Loucy (cell line): ENCODE measurements around the gene RUVBL1.

Experiments used
- CTCF ChIP-seq: fragments of 200-600 bp; sonication (generic); conservative IDR thresholded peaks from 2 replicates; pipeline ENCODE4 v1.5.1; 2014; ENCODE audit warnings: mild to moderate bottlenecking, antibody characterized with exemption, low read length
- EZH2phosphoT487 ChIP-seq: fragments of 200-600 bp; IDR thresholded peaks from 2 replicates; pipeline ENCODE4 v1.6.1; 2018; ENCODE audit warnings: antibody characterized with exemption, mild to moderate bottlenecking, moderate library complexity, borderline replicate concordance

DNA sequence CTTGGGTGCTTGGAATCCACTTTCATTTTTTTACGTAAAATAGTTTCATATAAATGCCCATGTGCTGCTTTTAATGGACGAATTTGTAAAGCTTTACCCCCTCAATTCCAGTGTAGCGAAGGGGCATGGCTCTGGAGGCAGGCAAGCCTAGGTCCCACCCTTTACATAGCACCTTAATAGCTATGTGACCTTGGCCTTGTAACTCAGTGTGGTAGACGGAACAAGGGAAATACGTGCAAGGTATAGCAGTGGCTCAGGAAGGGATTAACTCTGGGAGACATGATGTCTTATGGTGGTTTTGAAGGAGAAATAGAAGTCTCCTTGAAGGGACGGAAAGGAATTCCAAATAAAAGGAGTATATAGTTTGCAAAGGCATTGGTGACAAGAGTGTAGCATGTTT is 70.0 kb downstream of the RUVBL1 start:
- no peak for TF ChIP-seq CTCF
- no peak for TF ChIP-seq EZH2phosphoT487
